Kidney capillary endothelial cell (primary cell): ENCODE data around the gene FMNL2.

ENCODE experiments used
- DNase-seq: peaks from one replicate; pipeline ENCODE4 v3.0.0-alpha.2; 2018; ENCODE audit warnings: low spot score

The FMNL2 gene

DNA sequence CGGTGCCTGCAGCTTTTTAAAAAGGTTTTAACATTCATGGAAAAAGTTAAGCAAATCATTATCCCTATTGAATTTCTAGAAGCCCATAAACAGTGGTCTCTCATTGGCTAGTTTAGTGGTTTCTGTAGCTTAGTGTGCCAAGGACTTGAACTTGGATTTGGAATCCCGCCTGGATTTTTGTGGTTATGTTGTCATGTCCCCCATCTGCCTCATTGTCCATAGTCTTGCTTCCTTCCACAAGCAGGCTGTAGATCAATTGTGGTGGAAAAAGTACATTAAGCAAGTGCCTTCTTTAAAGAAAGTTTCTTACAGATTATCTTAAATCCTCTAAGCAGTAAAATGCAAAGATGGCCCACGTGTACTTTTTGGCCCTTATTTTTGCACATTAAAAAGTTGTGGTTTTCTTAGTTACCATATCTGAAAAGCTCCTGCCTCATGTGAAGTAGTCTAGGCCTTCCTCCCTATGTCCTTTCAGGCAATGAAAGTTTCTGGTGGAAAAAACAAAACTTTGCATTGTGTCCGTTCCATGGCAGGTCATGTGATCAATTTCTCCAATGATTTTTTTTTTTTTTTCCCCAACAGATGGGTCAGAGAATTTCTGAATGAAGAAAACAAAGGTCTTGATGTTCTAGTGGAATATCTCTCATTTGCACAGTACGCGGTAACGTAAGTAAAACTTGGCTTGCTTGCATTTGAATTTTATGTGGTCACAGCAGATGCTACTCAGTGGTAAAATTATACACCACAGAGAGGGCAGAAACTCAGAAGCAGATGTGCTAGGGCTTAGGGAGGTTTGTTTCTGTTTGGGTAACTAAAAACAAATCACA lies 223.4 kb downstream of the FMNL2 start:
- no peak for DNase-seq

DNA sequence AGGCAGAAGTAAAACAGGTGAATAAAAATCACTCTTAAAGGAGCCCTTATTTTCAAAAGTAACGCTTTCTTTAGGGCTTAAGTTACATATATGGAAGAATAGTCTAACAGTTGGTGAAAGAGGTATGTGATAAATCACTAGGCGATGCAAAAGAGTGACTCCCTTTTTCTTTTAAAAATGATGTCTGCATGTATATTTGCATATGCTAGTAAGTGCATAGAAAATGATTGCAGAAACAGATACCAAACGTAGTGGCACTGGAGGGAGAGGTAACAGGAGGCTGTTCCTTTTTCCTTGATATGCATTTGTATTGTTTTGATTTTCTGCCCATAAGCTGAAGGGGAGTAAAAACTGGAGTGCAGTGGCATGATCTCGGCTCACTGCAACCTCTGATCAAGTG lies 224.0 kb downstream of the FMNL2 start:
- no peak for DNase-seq

DNA sequence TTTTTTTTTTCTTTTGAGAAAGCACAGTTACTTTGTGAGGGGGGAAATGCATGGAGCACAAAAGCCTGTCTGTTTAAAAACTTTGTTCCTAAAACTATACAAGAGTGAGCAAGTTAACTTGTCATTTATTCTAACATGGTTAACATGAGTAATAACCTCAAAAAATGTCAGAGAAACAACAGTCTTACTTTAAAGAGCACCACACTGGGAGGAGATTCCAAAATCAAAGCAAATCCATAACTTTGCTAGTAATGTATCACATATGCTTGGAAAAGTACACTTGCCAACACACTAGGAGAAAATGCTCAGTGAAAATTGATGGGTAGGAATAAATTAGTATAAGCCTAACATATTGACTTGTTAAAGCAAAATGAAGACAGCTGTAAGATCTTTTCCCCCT lies 225.2 kb downstream of the FMNL2 start:
- DNase-seq = no peak

DNA sequence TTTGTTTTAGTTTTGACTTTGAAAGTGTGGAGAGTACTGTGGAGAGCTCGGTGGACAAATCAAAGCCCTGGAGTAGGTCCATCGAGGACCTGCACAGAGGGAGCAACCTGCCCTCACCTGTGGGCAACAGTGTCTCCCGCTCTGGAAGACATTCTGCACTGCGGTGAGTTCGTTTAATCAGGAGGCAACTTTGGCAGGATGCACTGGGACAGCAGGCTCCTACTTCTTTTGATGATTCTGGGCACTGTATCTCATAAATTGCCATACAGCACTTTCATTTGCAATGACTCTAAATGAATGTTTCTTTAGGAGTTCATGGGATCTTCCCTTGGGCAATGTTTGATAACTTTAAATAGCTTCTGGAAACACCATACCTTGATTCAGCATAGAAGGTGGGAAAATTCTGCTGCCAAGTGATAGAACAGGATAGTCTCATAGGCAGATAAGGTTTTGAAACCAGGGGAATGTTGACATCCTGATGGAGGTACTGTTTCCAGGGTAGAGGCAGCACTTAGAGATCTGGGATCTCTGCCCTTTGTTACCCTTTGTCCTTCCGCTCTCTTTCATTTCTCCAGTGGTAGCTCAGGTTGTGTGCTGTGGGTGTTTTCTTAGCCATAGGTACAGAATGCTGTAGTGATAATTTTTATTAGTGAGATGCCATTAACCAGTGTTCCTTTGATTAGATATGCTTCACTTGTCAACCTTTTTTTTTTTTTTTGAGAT lies 226.1 kb downstream of the FMNL2 start:
- DNase-seq = no peak

DNA sequence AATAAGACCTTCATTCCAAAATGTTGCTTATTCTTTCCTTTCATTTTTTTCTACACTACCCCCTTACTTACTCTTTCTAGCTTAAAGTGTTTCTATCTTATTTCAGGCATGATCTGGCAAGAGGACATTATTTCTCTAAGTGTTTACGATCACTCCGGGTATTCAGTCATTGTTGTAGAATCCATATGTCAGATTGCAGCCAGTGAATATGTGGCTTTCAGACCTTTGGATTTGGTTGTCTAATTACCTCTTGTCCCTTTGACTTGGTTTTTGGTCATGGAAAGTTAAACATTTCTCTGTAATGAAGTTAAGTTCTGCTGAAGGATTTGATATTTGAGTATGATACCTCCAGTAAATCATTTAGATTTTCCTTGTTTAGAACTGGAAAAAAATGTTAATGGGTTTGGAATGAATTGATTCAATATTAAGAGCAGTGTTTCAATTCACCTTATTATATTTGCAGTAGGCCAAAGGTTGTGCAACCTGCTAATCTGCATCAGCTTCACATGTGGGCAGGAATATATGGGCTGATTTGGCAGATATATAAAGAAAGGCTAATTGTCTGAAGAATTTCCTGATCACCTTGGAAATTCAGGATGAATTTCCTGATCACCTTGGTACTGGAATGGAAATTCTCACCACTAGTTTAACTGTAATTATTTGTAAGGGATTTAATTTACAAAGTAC lies 227.4 kb downstream of the FMNL2 start:
- no peak for DNase-seq

DNA sequence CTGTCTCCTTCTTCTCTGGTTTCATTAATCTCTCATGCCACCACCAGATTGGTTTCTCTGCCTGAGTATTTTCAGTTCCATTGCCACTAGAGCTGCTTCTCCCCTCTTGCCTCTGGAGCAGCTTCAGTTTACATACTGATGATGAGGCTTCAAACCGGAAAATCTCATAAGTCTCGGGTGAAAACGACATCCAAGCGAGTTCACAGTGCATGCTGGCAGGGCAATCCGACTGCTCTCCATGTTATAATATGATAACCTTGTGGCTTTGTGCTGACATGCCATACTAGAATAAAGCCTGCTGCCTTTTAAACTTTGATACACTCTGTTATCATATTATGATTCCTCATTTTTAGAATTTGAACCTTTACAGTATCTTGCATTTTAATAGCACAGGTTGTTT lies 228.8 kb downstream of the FMNL2 start:
- DNase-seq = no peak

DNA sequence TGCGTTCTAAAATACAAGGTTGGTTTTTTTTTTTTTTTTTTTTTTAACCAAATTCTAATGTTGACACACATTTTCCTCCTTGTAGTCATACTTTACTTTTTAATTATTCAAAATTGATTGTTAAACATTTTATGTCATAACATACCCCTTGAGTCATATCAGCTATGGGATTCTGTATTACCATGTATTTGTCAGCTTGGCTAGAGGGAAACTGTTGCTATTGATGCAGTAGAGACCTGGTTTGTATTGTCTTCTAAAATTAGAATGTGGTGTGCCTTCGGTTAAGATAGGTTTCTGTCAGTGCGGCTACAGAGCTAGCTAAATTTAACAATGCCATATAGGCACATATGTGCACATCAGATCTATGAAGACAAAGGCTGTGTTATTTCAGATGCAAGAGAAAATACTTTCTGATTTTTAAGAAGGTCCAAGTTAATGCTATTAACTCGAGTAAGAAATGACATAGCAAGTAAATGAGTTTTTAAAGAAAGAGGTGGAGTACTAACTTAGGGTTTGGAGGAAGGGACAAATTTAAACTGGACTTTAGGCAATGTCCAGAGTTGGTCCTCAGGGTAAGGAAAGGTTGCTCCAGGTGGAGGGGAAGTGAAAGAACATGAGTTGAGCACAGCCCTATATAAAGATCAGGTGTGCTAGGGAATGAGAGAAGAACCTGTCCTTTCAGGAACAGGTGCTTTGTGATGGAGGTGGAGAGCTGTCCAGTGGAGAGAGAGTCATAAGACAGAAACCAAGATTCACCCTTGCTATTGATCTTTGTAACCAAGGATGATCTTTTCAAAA lies 230.0 kb downstream of the FMNL2 start:
- no peak for DNase-seq

DNA sequence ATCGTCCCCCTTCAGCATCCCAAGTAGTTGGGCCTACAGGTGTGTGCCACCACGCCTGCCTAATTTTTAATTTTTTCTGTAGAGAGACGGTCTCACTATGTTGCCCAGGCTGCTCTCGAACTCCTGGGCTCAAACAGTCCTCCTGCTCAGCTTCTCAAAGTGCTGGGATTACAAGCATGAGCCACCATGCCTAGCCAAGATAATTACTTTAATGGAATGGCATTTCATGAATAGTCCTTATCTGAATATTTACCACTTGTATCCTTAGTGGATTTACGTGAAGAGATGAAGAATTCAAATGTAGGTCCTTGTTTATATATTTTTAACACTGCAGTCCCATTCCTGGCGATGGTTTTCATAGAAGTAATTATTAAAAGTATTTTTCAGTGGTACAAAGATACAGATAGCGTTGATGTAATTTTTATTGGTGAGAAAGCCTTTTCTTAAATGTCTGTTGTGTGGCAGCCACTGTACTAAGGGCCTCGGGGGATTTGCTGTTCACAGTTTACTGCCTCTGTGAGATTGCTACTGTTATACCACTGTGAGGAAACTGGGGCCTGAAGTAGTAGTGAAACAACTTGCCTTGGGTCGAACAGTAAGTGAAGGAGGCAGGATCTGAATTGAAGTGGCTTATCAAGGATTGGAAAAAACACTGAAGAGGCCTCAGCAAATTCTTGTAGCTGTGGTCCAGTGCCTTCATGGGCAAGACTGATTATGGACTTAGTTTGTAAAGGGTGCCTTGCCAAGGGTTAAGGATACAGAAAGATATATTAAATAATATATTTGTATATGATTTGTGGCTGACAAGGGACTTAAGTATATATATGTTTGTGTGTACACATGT lies 231.1 kb downstream of the FMNL2 start:
- DNase-seq = no peak

DNA sequence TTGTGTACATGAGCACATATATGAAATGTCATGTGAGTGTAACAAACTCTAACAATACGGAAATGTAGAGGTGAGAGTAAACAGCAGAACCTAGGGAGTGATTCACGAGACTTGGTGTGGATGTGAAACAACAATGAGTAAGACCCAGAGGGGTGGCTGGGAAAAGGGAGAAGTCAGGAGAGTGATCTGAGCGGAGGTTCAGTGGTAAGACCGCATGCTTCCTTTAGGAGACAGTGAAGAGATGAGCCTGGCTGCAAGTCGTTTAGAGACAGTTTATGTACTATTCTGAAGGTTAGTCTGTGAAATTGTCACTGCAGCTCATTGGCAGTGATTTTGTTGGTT lies 231.7 kb downstream of the FMNL2 start:
- no peak for DNase-seq

DNA sequence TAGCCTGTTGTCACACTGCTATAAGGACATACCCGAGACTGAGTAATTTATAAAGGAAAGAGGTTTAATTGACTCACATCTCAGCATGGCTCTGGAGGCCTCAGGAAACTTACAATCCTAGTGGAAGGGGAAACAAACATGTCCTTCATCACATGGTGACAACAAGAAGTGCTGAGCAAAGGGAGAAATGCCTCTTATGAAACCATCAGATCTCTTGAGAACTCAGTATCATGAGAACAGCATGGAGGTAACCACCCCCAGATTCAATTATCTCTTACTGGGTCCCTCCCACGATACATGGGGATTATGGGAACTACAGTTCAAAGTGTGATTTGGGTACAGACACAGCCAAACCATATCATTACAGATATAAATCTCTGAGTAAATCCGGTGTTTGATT lies 233.6 kb downstream of the FMNL2 start:
- no peak for DNase-seq

DNA sequence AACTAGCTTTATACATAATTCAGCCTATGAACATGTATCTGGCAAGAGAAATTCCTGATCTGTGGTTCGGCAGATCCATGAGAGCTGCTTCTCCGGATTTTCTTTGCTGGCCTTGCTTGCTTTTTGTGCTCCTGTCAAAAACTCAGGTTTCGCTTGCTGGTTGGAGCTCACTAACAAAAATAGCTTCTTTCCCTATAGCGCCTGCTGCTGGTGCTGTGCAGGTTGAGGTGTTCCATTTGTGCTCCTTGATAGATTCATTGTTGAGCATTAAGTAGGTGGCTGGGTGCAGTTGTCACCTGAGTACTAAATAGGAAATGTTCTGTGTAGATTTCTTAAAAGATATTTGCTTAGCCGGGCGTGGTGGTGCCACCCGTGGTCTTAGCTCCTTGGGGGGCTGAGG lies 234.2 kb downstream of the FMNL2 start:
- DNase-seq = no peak

DNA sequence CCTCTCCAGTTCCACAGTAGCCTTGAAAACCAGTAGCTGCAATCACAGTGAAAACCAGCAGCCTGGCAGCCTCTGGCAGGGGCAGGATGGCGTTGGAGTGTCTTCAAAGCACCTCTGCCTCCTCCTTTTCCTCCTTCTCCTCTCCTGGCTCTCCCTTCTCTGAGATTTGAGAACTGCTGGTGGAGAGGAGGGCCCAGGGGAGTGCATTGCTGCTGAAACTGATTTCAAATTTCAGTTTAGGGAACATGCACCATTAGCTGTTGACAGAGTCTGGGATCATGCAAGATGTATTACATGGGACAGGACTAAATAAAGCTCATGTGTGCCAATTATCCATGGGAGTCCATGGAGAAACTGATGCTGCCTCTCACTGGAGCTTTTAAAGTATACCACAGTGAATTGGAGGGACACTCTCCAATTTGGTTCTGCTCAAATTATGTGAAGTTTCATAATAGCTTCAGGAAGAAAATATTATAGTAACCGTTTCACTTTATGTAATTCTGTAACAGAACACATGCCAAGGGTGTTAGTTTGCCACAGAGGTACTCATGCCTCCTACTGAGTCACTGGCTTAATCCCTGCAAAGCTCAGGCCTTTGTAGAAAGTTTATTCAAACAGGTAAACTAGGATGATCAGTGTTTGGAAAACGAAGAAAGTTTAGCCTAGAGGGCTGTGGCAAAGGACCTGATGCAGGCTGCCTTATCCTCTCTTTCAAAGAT lies 236.2 kb downstream of the FMNL2 start:
- no peak for DNase-seq

DNA sequence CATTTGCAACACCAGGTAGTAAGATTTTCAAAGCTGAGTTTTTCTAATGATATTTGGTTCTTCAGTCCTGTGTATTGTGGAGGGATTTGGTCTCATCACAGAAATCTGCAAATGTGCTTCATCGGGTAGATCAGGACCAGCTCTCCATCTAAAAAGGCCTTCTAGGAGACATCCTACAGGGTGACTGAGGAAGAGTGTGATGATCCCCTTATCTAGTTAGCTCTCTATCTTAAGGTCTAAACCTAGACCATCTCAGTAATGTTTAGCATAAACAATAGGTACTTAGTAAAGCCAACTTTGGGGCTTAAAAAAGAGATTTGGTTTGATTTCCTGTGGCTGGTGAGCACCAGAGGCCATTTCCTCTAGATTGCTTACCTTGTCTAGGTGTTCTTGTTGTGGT lies 237.1 kb downstream of the FMNL2 start:
- no peak for DNase-seq

DNA sequence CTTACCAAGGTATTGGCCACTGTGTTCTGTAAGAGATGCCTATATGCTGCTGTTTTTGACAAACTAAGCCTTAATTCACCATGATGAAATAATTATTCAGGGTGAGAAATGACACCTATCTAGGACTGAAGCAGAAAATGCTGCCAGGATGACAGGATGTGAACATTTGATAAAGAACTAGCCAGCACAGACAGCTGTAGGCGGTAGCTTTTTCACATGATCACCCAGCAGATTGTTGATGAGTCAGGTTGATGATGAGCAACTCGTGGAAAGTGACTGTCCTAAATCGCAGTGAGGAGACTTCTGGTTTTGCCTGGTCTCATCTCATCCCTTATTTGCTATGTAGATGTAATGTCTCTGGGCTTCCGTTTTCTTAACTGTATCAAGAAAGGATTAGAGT lies 238.2 kb downstream of the FMNL2 start:
- DNase-seq = peak; percentile 7

DNA sequence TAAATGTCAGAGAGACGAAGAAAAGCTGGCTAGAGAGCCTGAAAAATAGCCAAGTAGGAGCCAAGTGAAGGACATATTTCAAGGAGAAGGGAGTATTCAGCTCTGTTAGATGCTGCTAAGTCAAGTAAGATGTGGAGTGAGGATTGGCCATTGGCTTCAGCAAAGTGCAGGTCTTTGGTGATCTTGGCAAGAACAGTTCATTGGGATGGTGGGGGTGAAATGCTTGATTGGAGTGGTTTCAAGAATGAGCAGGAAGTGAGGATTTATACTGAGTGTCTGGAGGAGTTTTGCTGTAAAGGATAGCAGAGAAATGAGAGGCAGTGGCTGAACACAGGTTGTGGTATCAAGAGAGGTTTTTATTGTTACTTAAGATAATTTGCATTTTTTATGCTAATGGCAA lies 242.6 kb downstream of the FMNL2 start:
- DNase-seq = no peak

DNA sequence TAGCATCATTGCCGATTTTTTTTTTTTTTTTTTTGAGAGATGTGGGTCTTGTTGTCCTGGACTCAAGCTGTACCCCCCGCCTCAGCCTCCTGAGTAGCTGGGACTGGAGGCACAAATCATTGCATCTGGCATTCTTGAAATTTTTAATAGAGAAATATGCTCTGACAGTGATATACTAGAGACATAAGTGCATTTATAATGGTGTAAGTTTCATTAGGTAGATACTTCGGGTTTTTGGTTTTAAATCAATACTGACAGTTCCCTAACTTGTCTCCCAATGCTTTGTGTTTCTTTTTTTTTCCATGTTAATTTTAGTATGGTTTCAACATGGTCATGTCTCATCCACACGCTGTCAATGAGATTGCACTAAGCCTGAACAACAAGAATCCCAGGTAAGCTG lies 243.6 kb downstream of the FMNL2 start:
- no peak for DNase-seq

DNA sequence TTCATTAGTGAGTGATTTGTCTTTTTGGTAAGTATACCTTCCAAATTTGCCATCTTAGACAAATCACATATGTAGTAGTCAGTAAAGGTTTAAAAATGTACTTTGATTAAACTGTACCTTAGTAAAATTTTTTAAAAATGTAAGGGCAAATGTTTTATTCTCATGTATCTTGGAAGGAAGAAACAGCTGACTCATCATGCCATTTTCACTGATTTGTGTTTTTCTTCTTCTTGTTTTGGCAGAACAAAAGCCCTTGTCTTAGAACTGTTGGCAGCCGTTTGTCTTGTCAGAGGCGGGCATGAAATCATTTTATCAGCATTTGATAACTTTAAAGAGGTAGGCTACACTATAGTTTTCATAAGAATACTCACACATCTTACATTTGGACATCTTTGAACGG lies 245.7 kb downstream of the FMNL2 start:
- DNase-seq = no peak

DNA sequence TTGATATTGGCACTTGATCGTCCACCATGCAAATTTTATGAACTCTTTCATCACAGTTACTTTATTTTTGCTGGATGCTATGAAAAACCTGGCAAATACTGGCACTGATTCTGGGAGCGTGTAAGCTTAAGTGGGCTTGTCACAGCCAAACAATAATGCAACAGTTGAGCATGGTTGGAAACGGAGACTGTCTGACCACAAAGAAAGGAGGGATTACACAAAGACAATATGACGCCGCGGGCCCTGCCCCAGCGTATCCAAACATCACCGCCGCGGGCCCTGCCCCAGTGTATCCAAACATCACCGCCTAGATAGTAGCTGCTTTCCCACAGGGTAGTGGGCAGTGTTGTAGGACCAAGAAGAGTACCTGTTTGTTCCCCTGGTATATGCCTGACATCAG lies 246.4 kb downstream of the FMNL2 start:
- no peak for DNase-seq

DNA sequence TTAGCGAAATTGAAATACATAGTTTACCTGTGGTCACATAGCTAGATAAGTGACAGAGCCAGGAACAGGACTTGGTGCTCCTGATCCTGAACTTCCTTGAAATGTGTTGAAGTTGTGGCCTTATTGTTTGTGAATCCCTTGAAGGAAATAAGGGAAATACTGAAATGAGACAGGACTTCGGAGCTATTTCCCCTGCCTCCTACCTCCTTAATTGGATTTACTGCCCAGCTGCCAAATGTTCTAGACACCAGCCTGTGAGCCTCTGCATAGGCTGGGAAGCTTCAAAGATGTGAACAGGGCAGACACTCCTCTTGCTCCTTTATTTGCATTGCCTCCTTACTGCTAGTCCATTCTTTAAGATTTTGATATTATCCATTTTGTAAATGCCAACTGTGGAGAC lies 247.1 kb downstream of the FMNL2 start:
- DNase-seq = no peak

DNA sequence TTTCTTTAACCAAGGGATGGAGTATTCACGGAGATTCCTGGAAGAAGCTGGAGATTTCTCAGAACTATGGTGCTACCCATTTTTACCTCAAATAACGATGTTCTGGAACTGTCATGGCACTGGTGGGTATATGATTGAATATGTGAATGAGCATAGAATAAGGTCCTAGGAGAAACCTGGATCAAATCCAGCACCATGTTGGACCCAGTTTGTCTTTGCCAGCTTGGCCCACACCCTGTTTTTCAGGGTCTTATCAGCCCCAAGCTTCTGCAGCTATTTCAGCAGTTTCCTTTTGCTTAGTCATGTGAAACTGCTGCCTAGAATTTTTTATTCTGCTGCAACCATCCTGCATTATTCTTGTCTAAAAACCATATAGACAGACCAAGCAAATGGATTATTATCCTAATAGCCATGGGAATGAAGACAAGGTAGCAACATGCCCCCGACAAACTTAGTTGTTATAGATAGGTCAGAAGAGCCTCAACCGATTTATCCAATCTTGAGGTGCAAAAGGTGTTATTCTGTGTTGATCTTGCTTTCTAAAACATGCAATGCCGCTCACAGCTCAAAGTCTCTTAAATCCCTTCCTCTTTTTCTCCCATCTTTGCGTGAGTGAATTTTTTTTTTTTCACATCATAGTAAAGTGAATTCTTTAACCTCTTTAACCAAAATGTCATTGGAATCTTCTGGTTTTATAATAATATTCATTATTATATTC lies 248.7 kb downstream of the FMNL2 start:
- no peak for DNase-seq
